Epithelial cell of proximal tubule (primary cell): Measurements from ENCODE around the gene SUMF2. TPM values are rescaled to one million over a fixed set of nuclear protein-coding genes. Genes with fewer than 3 reads are reported as not detected.

Experiments used
- DNase-seq: peaks from one replicate; pipeline ENCODE4 v3.0.0-alpha.2; 2011; ENCODE audit warnings: low read depth
- H3K4me3 ChIP-seq: 2 replicates; pipeline ENCODE4 v1.5.1; 2011; ENCODE audit warnings: low read depth, mild to moderate bottlenecking, low read length
- total RNA-seq: library from RNA; depleted of rRNA; stranded (reverse); fragments of >200 nt; gene quantifications from 2 replicates; pipeline ENCODE4 v1.2.3, GENCODE V29; 2015
- TF ChIP-seq, protein P1 (sequence below): conservative IDR thresholded peaks from 2 replicates; pipeline ENCODE4 v1.5.1; 2012; ENCODE audit warnings: low read depth, mild to moderate bottlenecking, low read length

Gene SUMF2
- total RNA-seq, 1 donor from 2014 or later: 72.1 TPM

DNA sequence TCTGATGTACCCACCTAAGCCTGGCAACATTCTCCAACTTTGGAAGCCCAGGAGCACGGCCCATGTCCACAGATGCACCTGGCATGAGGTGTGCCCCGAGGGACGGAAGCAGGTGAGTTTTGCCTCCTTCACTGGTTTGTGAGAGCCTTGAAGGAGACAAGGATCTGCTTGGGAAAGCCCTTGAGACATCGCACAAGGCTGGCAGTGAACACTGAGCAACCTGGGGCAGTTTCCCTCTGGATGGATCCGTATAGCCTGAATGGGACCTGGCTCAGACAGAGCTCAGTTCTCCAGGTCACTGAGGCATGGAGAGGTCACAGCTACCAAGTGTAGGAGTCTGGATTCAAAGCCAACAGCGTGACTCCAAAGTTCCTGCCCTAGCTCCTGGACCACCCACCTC, 60.9 kb downstream of the SUMF2 start:
- DNase-seq: no peak
- TF ChIP-seq, protein P1, sequence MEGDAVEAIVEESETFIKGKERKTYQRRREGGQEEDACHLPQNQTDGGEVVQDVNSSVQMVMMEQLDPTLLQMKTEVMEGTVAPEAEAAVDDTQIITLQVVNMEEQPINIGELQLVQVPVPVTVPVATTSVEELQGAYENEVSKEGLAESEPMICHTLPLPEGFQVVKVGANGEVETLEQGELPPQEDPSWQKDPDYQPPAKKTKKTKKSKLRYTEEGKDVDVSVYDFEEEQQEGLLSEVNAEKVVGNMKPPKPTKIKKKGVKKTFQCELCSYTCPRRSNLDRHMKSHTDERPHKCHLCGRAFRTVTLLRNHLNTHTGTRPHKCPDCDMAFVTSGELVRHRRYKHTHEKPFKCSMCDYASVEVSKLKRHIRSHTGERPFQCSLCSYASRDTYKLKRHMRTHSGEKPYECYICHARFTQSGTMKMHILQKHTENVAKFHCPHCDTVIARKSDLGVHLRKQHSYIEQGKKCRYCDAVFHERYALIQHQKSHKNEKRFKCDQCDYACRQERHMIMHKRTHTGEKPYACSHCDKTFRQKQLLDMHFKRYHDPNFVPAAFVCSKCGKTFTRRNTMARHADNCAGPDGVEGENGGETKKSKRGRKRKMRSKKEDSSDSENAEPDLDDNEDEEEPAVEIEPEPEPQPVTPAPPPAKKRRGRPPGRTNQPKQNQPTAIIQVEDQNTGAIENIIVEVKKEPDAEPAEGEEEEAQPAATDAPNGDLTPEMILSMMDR: no peak
- no peak overlapping the region for H3K4me3 ChIP-seq

DNA sequence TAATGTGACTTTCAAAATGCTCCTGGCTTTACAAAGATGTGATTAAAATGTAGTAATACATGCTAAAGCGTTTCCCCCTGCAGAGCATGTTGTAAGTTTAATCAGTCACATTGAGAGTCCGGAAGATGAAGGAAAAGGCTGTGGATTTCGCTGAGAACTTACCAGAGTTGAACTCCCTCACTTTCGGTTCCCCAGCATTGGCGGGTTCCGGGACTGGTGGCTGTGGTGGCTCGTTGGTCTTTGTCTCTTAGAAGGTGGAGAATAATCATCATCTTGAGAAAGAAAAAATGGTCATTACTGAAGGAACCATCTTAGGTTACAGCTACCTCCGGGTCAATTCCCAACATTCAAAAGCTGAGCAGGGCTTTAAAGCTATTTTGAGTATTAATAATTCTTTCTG, 61.7 kb downstream of the SUMF2 start:
- H3K4me3 ChIP-seq: no peak overlapping the region
- TF ChIP-seq, protein P1: no peak
- no peak for DNase-seq

DNA sequence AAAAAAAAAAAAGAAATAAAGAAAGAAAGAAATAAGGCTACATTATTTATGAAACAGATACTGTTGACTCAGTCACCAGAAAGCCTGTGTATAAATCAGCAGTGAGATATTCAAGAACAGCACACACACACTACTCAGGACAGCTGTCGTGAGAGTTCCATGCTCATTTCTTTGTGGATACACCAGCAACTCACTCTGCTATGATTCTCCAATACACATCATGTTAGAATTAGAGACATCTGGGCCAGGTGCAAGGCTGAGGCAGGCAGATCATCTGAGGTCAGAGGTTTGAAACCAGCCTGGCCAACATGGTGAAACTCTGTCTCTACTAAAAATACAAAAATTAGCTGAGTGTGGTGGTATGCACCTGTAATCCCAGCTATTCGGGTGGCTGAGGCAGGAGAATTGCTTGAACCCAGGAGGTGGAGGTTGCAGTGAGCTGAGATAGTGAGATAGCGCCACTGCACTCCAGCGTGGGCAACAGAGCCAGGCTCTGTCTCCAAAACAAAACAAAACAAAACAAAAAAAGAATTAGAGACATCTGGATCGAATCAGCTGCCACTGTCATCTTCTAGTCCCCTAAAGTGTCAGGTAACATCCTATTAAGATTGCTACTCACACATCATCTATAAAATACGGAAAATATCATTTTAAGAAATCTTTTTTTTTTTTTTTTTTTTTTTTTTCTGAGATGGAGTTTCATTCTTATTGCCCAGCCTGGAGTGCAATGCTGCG, 63.3 kb downstream of the SUMF2 start:
- TF ChIP-seq, protein P1: no peak
- no peak overlapping the region for H3K4me3 ChIP-seq
- no peak for DNase-seq

Other genes with a start within 250 kb of the SUMF2 start
- gene SEPTIN14, start 201.5 kb upstream of the SUMF2 start, total RNA-seq: not detected in 2 replicates
- gene ZNF713, start 176.8 kb upstream of the SUMF2 start, total RNA-seq: 2.4 and 2.6 TPM in 2 replicates
- 11.5 and 17.9 TPM in 2 replicates for gene MRPS17, start 112.4 kb upstream of the SUMF2 start, total RNA-seq
- 74.2 and 98.4 TPM in 2 replicates for gene NIPSNAP2, start 99.7 kb upstream of the SUMF2 start, total RNA-seq
- 38.6 and 55.2 TPM in 2 replicates for gene PSPH, start 12.8 kb upstream of the SUMF2 start, total RNA-seq
- 272 and 308 TPM in 2 replicates for gene CCT6A, start 12.5 kb upstream of the SUMF2 start, total RNA-seq
- 0.22 TPM in 1 of 2 replicates, not detected in the other for gene PHKG1, start 28.7 kb downstream of the SUMF2 start, total RNA-seq
- 664 and 882 TPM in 2 replicates for gene CHCHD2, start 42.2 kb downstream of the SUMF2 start, total RNA-seq
- gene NUPR2, start 52.1 kb downstream of the SUMF2 start, total RNA-seq: 0.65 and 3.1 TPM in 2 replicates